ENCODE measurements around the gene RNF114. TPM values are rescaled to one million over a fixed set of nuclear protein-coding genes. Genes with fewer than 3 reads are reported as not detected.
A peak's percentile ranks its signal among the peaks of the same experiment; 100 is the strongest.

The RNF114 gene
- total and polyA plus RNA-seq, 2 experiments from 2014 or later, result 53.0 to 158 TPM

DNA sequence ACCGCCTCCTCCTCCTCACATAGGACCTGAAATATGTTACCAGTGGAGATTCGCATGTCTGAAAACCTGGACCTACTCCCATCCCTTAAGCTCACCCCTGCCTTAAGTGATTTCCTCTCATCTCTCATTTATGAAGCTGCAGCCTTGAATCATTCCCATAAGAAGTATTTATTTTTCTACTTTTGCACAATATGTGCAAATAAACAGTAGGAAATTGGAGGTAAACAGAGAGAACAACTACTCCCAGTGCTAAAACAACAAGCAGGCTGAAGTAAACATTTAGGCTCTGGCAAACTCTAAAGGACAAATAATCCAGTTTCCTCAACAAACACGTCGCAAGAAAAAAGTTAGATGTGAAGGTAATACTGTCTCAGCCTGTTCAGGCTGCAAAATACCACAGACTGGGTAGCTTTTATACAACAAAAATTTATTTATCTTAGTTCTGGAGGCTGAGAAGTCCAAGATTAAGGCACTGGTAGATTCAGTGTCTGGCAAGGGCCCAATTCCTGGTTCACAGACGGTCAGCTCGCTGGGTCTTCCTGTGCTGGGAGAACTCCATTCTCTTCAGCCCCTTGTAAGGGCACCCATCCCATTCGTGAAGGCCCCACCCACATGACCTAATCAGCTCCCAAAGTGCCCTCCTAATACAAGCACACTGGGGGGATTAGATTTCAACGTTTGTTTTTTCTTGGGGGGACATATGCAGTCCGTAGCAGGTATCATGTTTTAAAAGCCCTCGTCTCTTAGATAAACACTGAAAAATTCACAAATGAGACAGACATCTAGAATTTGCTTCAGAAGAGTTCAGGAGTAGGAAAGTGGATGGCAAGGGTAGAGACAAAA lies 36.4 kb upstream of the RNF114 start:
- no peak for DNase-seq (ENCODE audit: low read depth in 1 of 2, low spot score in 1 of 2)

GRCh38 chr20:49901588-49901987 lies 34.6 kb upstream of the RNF114 start:
- Histone ChIP-seq H3K4me1 (ENCODE audit: low read depth) (no peaks in the 10 kb centered on the region), H3K27ac (peak overlapping the region; percentile 27), H3K4me3 (no peak overlapping the region), H3K27me3 (no peaks in the 10 kb centered on the region), H3K9me3 (ENCODE audit: low read depth) (no peaks in the 10 kb centered on the region), H3K36me3 (peaks cover 15% of the 10 kb centered on the region)
- DNase-seq (ENCODE audit: low read depth in 1 of 2, low spot score in 1 of 2), result peak in 1 of 2 donors; percentile 32
- no peak for TF ChIP-seq CTCF (IDR thresholded peaks at IDR 0.05; ENCODE audit: low read depth, low read length)

More for the DNA sequence above, 36.4 kb upstream of the RNF114 start:
- TF ChIP-seq CTCF (IDR thresholded peaks at IDR 0.05; ENCODE audit: low read depth, low read length), result no peak
- Histone ChIP-seq H3K9me3 (ENCODE audit: low read depth) (no peaks in the 10 kb centered on the region), H3K27me3 (no peaks in the 10 kb centered on the region), H3K4me3 (no peak overlapping the region), H3K4me1 (ENCODE audit: low read depth) (no peaks in the 10 kb centered on the region), H3K27ac (no peak overlapping the region), H3K36me3 (peaks cover 7% of the 10 kb centered on the region)

DNA sequence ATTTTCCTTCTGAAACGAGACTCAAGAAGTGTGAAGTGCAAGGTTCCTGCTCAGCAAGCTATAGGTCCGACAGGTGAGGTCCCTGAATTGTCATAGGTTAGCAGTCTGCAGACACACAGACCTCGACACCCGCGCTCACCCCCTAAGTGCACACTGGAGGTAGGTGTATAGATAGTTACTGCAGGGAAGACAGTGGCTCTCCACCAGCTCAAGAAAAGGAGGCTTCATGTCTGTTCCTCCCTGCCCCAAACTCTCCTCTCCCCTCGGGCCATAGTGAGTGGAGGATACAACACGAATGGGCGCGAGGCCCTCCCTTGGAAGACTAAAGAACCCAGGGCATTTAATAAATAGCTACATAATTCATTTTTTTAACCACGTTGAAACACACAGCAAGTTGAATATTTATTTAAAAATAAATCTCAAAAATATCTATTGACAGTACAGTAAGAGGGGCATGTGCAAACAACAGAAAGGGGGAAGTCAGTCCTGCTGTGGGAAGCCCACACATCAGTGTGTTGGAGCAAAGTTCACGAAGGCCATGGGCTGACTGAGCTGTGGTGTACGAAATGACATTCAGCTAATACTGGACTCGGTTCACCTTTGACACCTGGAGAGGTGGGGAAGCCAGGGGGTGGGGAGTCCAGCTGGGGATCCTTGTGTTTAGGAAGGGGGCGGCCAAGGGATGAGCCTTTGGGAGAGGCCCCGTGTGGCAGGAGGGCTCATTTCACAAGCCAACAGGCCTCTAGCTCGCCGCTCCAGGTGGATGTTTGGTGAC lies 31.6 kb upstream of the RNF114 start:
- no peaks in the 10 kb centered on the region for H3K27me3 ChIP-seq
- no peak for DNase-seq (ENCODE audit: low read depth in 1 of 2, low spot score in 1 of 2)
- H3K36me3 ChIP-seq, result peaks cover 22% of the 10 kb centered on the region
- peaks cover 2% of the 10 kb centered on the region for H3K4me1 ChIP-seq (ENCODE audit: low read depth)
- H3K4me3 ChIP-seq, result no peak overlapping the region
- no peak for TF ChIP-seq CTCF (IDR thresholded peaks at IDR 0.05; ENCODE audit: low read depth, low read length)
- H3K9me3 ChIP-seq (ENCODE audit: low read depth), result no peaks in the 10 kb centered on the region
- H3K27ac ChIP-seq, result no peak overlapping the region

GRCh38 chr20:49905415-49906091 lies 30.6 kb upstream of the RNF114 start:
- Histone ChIP-seq H3K9me3 (ENCODE audit: low read depth) (no peaks in the 10 kb centered on the region), H3K4me1 (ENCODE audit: low read depth) (peaks cover 12% of the 10 kb centered on the region), H3K27me3 (no peaks in the 10 kb centered on the region), H3K27ac (no peak overlapping the region), H3K36me3 (peaks cover 22% of the 10 kb centered on the region), H3K4me3 (no peak overlapping the region)
- no peak for TF ChIP-seq CTCF (IDR thresholded peaks at IDR 0.05; ENCODE audit: low read depth, low read length)
- no peak for DNase-seq (ENCODE audit: low read depth in 1 of 2, low spot score in 1 of 2)

- no peak overlapping the region for H3K27ac ChIP-seq
- no peak for DNase-seq (ENCODE audit: low read depth in 1 of 2, low spot score in 1 of 2)
- H3K9me3 ChIP-seq (ENCODE audit: low read depth), result no peaks in the 10 kb centered on the region
- H3K4me1 ChIP-seq (ENCODE audit: low read depth), result peaks cover 14% of the 10 kb centered on the region
- H3K4me3 ChIP-seq, result no peak overlapping the region
- peaks cover 22% of the 10 kb centered on the region for H3K36me3 ChIP-seq
- TF ChIP-seq CTCF (IDR thresholded peaks at IDR 0.05; ENCODE audit: low read depth, low read length), result no peak
- H3K27me3 ChIP-seq, result no peaks in the 10 kb centered on the region
These were observed 30.0 kb upstream of the RNF114 start for GRCh38 chr20:49906101-49906604.
